Measurements from ENCODE around the gene ZNF728. TPM values are rescaled to one million over a fixed set of nuclear protein-coding genes. Genes with fewer than 3 reads are reported as not detected.
"Not testable (repeated sequence)": the region's sequence is repeated elsewhere in the genome, so short reads cannot be mapped to it uniquely, and the experiment has no call there.

Gene ZNF728
- polyA plus RNA-seq, 2 donors, result 0.04 to 0.05 TPM

GRCh38 chr19:22935151-22935550 lies 67.8 kb downstream of the ZNF728 start:
- 80 to 82% methylated on average over 2 of the region's 2 CpGs for WGBS, 2 donors
- no peaks in the 10 kb centered on the region for H3K4me1 ChIP-seq (ENCODE audit: control insufficient read depth in 2 of 2, insufficient read depth in 2 of 2, low read length in 1 of 2)
- H3K27ac ChIP-seq (ENCODE audit: low read depth in 2 of 2, low read length in 1 of 2), result no peak overlapping the region
- H3K9me3 ChIP-seq (ENCODE audit: control insufficient read depth in 2 of 2, insufficient read depth in 1 of 2, low read depth in 1 of 2, low read length in 1 of 2), result peaks cover 2 to 7% of the 10 kb centered on the region in 2 donors
- H3K27me3 ChIP-seq (ENCODE audit: control insufficient read depth in 1 of 2, insufficient read depth in 2 of 2, low read length in 2 of 2), result no peaks in the 10 kb centered on the region
- H3K4me3 ChIP-seq (ENCODE audit: low read depth in 1 of 2, low read length in 2 of 2), result no peak overlapping the region
- no peaks in the 10 kb centered on the region for H3K36me3 ChIP-seq (ENCODE audit: control insufficient read depth in 2 of 2, insufficient read depth in 2 of 2, low read length in 1 of 2)

DNA sequence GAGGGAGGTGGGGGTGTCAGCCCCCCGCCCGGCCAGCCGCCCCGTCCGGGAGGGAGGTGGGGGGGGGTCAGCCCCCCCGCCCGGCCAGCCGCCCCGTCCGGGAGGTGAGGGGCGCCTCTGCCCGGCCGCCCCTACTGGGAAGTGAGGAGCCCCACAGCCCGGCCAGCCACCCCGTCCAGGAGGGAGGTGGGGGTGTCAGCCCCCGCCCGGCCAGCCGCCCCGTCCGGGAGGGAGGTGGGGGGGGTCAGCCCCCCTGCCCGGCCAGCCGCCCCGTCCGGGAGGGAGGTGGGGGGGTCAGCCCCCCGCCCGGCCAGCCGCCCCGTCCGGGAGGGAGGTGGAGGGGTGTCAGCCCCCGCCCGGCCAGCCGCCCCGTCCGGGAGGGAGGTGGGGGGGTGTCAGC lies 75.4 kb downstream of the ZNF728 start:
- H3K9me3 ChIP-seq (ENCODE audit: control insufficient read depth in 2 of 2, insufficient read depth in 1 of 2, low read depth in 1 of 2, low read length in 1 of 2); H3K36me3 ChIP-seq (ENCODE audit: control insufficient read depth in 2 of 2, insufficient read depth in 2 of 2, low read length in 1 of 2); H3K4me3 ChIP-seq (ENCODE audit: low read depth in 1 of 2, low read length in 2 of 2); H3K4me1 ChIP-seq (ENCODE audit: control insufficient read depth in 2 of 2, insufficient read depth in 2 of 2, low read length in 1 of 2); H3K27ac ChIP-seq (ENCODE audit: low read depth in 2 of 2, low read length in 1 of 2); H3K27me3 ChIP-seq (ENCODE audit: control insufficient read depth in 1 of 2, insufficient read depth in 2 of 2, low read length in 2 of 2): not testable (repeated sequence)
- WGBS, 2 donors, result 96% methylated on average over 9 to 23 of the region's 34 CpGs

- not testable (repeated sequence) for H3K4me1 ChIP-seq (ENCODE audit: control insufficient read depth in 2 of 2, insufficient read depth in 2 of 2, low read length in 1 of 2); H3K36me3 ChIP-seq (ENCODE audit: control insufficient read depth in 2 of 2, insufficient read depth in 2 of 2, low read length in 1 of 2); H3K27me3 ChIP-seq (ENCODE audit: control insufficient read depth in 1 of 2, insufficient read depth in 2 of 2, low read length in 2 of 2); H3K27ac ChIP-seq (ENCODE audit: low read depth in 2 of 2, low read length in 1 of 2); H3K4me3 ChIP-seq (ENCODE audit: low read depth in 1 of 2, low read length in 2 of 2); H3K9me3 ChIP-seq (ENCODE audit: control insufficient read depth in 2 of 2, insufficient read depth in 1 of 2, low read depth in 1 of 2, low read length in 1 of 2)
- 98% methylated on average over 41 of the region's 41 CpGs for WGBS, 2 donors
Observed at GRCh38 chr19:22925181-22925580, 77.8 kb downstream of the ZNF728 start.

Other genes starting within 250 kb of the ZNF728 start
- gene ZNF99, start 219.0 kb downstream of the ZNF728 start, polyA plus RNA-seq, result not detected
- gene ZNF723, start 170.9 kb downstream of the ZNF728 start, polyA plus RNA-seq, result not detected
- under 1 TPM; 0.09 to 0.10 TPM for gene ZNF730, start 113.8 kb upstream of the ZNF728 start, polyA plus RNA-seq
- 1 to 10 TPM in 1 of 2 donors, under 1 TPM in 1; 0.52 to 1.3 TPM for gene ZNF724, start 247.2 kb upstream of the ZNF728 start, polyA plus RNA-seq